GM10266 (cell line): ENCODE results near the gene TMEM167B.
A peak's percentile ranks its signal among the peaks of the same experiment; 100 is the strongest.

Experiments
- DNase-seq: peaks from one replicate; pipeline ENCODE4 v3.0.0; 2012; ENCODE audit errors: extremely low spot score
- TF ChIP-seq, protein P1 (sequence below): IDR thresholded peaks from 2 replicates; pipeline ENCODE4 v1.5.1; 2012; ENCODE audit warnings: mild to moderate bottlenecking, low read depth; ENCODE audit not compliant: control insufficient read depth, insufficient read depth; ENCODE audit errors: missing control alignments

TMEM167B gene

DNA sequence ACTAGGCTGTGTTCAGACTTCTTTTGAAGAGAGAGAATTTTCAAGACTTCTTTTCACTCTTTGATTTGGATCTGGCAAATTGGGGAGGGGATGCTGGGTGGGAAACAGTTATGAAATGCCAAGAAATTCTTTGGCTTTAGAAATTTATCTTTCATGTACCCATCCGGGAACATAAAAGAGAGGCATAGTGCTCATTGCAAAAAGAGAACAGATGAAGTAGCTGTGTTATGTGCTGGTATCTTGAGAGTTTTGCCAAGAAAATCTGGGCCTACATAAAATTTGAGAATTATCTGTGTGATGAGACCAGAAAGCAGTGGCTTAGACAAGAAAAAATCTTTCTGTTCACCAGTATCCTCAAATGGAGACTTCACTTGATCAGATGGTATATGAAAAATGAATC lies 4.3 kb downstream of the TMEM167B start:
- TF ChIP-seq, protein P1, sequence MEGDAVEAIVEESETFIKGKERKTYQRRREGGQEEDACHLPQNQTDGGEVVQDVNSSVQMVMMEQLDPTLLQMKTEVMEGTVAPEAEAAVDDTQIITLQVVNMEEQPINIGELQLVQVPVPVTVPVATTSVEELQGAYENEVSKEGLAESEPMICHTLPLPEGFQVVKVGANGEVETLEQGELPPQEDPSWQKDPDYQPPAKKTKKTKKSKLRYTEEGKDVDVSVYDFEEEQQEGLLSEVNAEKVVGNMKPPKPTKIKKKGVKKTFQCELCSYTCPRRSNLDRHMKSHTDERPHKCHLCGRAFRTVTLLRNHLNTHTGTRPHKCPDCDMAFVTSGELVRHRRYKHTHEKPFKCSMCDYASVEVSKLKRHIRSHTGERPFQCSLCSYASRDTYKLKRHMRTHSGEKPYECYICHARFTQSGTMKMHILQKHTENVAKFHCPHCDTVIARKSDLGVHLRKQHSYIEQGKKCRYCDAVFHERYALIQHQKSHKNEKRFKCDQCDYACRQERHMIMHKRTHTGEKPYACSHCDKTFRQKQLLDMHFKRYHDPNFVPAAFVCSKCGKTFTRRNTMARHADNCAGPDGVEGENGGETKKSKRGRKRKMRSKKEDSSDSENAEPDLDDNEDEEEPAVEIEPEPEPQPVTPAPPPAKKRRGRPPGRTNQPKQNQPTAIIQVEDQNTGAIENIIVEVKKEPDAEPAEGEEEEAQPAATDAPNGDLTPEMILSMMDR = no peak

GRCh38 chr1:109095631-109096030 lies 5.1 kb downstream of the TMEM167B start:
- TF ChIP-seq, protein P1 = no peak
- no peak for DNase-seq

More for the DNA sequence above, 4.3 kb downstream of the TMEM167B start:
- no peak for DNase-seq

- DNase-seq = no peak
- TF ChIP-seq, protein P1 = no peak
Observed at GRCh38 chr1:109096120-109096519, 5.6 kb downstream of the TMEM167B start.

- TF ChIP-seq, protein P1 = peak; percentile 93
- peak; percentile 93 for DNase-seq
Observed at GRCh38 chr1:109099938-109100773, 9.6 kb downstream of the TMEM167B start.

DNA sequence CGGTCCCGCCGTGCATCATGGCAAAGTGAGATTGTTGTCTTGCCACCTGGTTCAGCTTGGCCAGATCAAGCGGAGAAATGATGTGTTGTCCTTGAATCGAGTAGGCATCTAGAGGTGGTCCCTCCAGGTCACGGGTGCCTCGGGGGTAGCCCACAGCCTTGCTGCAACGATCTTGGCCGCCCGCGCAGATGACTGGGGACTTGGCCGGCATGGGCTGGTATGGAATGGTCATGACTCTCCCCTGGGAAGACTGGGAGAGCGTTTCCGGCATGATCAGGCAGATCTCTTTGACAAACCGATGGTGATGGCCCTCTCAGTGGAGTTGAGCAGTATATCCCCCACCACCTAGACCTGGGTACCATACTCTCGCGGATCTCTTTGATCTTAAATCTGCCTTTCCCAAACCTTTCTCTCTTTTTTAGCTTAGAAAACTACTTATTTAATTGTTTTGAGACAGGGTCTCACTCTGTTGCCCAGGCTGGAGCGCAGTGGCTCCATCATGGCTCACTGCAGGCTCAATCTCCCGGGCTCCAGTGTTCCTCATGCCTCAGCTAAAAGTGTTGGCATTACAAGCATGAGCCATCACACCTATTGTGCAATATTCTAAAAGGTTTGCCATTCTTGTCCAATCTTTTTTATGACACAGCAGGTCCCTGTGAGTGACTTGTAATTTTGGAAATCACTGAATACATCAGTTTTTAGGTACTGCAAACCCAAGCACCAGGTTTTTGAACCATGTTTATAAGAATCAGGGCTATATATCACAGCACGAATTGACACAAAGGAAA lies 14.0 kb downstream of the TMEM167B start:
- DNase-seq = no peak

DNA sequence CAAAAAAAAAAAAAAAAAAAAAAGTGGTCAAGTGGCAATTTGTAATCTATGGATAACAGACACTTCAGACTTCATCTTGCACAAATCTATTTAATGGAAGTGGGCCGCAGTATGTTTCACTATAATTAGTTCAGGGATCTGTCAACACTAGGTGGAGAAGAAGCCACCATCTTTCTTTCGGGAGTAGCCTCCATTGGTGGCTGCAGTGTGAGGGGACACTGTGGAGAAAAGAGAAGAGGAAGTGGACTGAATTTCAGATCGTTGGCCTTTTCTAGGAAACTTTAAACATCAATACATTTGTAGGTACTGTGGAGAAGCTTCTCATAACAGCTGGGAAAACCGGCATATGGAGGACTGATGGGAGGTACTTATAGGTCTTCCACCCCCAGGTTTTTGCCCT lies 15.3 kb downstream of the TMEM167B start:
- no peak for DNase-seq
- TF ChIP-seq, protein P1 = no peak

More for the DNA sequence above, 14.0 kb downstream of the TMEM167B start:
- TF ChIP-seq, protein P1 = no peak
